ENCODE data around the gene PRKAR1B. TPM values are rescaled to one million over a fixed set of nuclear protein-coding genes. Genes with fewer than 3 reads are reported as not detected.

Gene PRKAR1B
- polyA plus RNA-seq, 6 donors from 2014 or later = 2.9 to 5.9 (median 4.2) TPM

- no peak for DNase-seq
- Mint-ChIP-seq H3K27ac (peak overlapping the region; percentile 3 to 95 (median 80)), H3K36me3 (peaks cover 0 to 15% of the 10 kb centered on the region in 2 donors), H3K9me3 (peaks cover 0 to 10% (median 4%) of the 10 kb centered on the region in 7 donors), H3K4me3 (peak overlapping the region in 2 of 8 donors; percentile 20 to 77), H3K4me1 (peaks cover 12 to 26% (median 21%) of the 10 kb centered on the region in 3 donors), H3K27me3 (no peaks in the 10 kb centered on the region)
- peak in 1 of 2 donors; percentile 19 for ATAC-seq (ENCODE audit: low read depth in 2 of 2)
These were observed 116.4 kb downstream of the PRKAR1B start for GRCh38 chr7:610531-611280.

GRCh38 chr7:610141-610530 lies 116.9 kb downstream of the PRKAR1B start:
- peaks cover 12 to 26% (median 21%) of the 10 kb centered on the region in 3 donors for H3K4me1 Mint-ChIP-seq
- no peaks in the 10 kb centered on the region for H3K27me3 Mint-ChIP-seq
- peak overlapping the region in 4 of 8 donors; percentile 20 to 77 (median 30) for H3K4me3 Mint-ChIP-seq
- peak overlapping the region in 5 of 6 donors; percentile 38 to 76 (median 68) for H3K27ac Mint-ChIP-seq
- H3K9me3 Mint-ChIP-seq = peaks cover 0 to 10% (median 5%) of the 10 kb centered on the region in 7 donors
- peak; percentile 18 to 21 for ATAC-seq (ENCODE audit: low read depth in 2 of 2)
- no peak for DNase-seq
- peaks cover 0 to 15% of the 10 kb centered on the region in 2 donors for H3K36me3 Mint-ChIP-seq

GRCh38 chr7:609365-609764 lies 117.7 kb downstream of the PRKAR1B start:
- no peak for ATAC-seq (ENCODE audit: low read depth in 2 of 2)
- peaks cover 4 to 11% (median 7%) of the 10 kb centered on the region in 7 donors for H3K9me3 Mint-ChIP-seq
- peak overlapping the region in 3 of 8 donors; percentile 15 to 59 (median 38) for H3K4me3 Mint-ChIP-seq
- peak overlapping the region in 5 of 6 donors; percentile 14 to 78 (median 62) for H3K27ac Mint-ChIP-seq
- no peaks in the 10 kb centered on the region for H3K27me3 Mint-ChIP-seq
- DNase-seq = no peak
- peaks cover 0 to 21% of the 10 kb centered on the region in 2 donors for H3K36me3 Mint-ChIP-seq
- peaks cover 19 to 31% (median 28%) of the 10 kb centered on the region in 3 donors for H3K4me1 Mint-ChIP-seq

GRCh38 chr7:608954-609353 lies 118.1 kb downstream of the PRKAR1B start:
- Mint-ChIP-seq H3K27ac (peak overlapping the region in 2 of 6 donors; percentile 14 to 50), H3K4me3 (peak overlapping the region in 1 of 8 donors; percentile 59), H3K9me3 (peaks cover 6 to 11% (median 8%) of the 10 kb centered on the region in 7 donors), H3K27me3 (no peaks in the 10 kb centered on the region), H3K36me3 (peaks cover 0 to 24% of the 10 kb centered on the region in 2 donors), H3K4me1 (peaks cover 24 to 34% (median 31%) of the 10 kb centered on the region in 3 donors)
- no peak for DNase-seq
- ATAC-seq (ENCODE audit: low read depth in 2 of 2) = no peak

GRCh38 chr7:608361-608760 lies 118.7 kb downstream of the PRKAR1B start:
- ATAC-seq (ENCODE audit: low read depth in 2 of 2) = no peak
- H3K9me3 Mint-ChIP-seq = peaks cover 6 to 11% (median 9%) of the 10 kb centered on the region in 7 donors
- no peak overlapping the region for H3K4me3 Mint-ChIP-seq
- no peak for DNase-seq
- peak overlapping the region in 3 of 6 donors; percentile 20 to 53 (median 52) for H3K27ac Mint-ChIP-seq
- peaks cover 0 to 26% of the 10 kb centered on the region in 2 donors for H3K36me3 Mint-ChIP-seq
- no peaks in the 10 kb centered on the region for H3K27me3 Mint-ChIP-seq
- peaks cover 26 to 38% (median 35%) of the 10 kb centered on the region in 3 donors for H3K4me1 Mint-ChIP-seq

GRCh38 chr7:607938-608337 lies 119.1 kb downstream of the PRKAR1B start:
- Mint-ChIP-seq H3K9me3 (peaks cover 6 to 14% (median 10%) of the 10 kb centered on the region in 7 donors), H3K27ac (peak overlapping the region in 3 of 6 donors; percentile 20 to 53 (median 42)), H3K27me3 (no peaks in the 10 kb centered on the region), H3K4me1 (peaks cover 31 to 42% (median 39%) of the 10 kb centered on the region in 3 donors), H3K4me3 (no peak overlapping the region), H3K36me3 (peaks cover 0 to 30% of the 10 kb centered on the region in 2 donors)
- ATAC-seq (ENCODE audit: low read depth in 2 of 2) (no peak), DNase-seq (no peak)

GRCh38 chr7:605661-606450 lies 121.2 kb downstream of the PRKAR1B start:
- ATAC-seq (ENCODE audit: low read depth in 2 of 2) (no peak), DNase-seq (no peak)
- Mint-ChIP-seq H3K9me3 (peaks cover 3 to 18% (median 7%) of the 10 kb centered on the region in 7 donors), H3K4me1 (peaks cover 37 to 44% (median 43%) of the 10 kb centered on the region in 3 donors), H3K4me3 (peak overlapping the region in 2 of 8 donors; percentile 27 to 44), H3K27me3 (no peaks in the 10 kb centered on the region), H3K36me3 (peaks cover 0 to 18% of the 10 kb centered on the region in 2 donors), H3K27ac (peak overlapping the region in 4 of 6 donors; percentile 26 to 99 (median 64))

- H3K27me3 Mint-ChIP-seq = no peaks in the 10 kb centered on the region
- peak overlapping the region; percentile 83 to 92 (median 90) for H3K4me3 Mint-ChIP-seq
- H3K36me3 Mint-ChIP-seq = peaks cover 0 to 18% of the 10 kb centered on the region in 2 donors
- H3K9me3 Mint-ChIP-seq = peaks cover 3 to 18% (median 7%) of the 10 kb centered on the region in 7 donors
- ATAC-seq (ENCODE audit: low read depth in 2 of 2) (no peak), DNase-seq (no peak)
- H3K4me1 Mint-ChIP-seq = peaks cover 31 to 43% (median 42%) of the 10 kb centered on the region in 3 donors
- peak overlapping the region in 5 of 6 donors; percentile 99 to 100 (median 99) for H3K27ac Mint-ChIP-seq
These were observed 122.1 kb downstream of the PRKAR1B start for GRCh38 chr7:604884-605531.

GRCh38 chr7:604001-604883 lies 122.8 kb downstream of the PRKAR1B start:
- Mint-ChIP-seq H3K27me3 (no peaks in the 10 kb centered on the region), H3K4me1 (peaks cover 31 to 44% (median 41%) of the 10 kb centered on the region in 3 donors), H3K27ac (peak overlapping the region; percentile 99 to 100 (median 99))

GRCh38 chr7:603152-603951 lies 123.7 kb downstream of the PRKAR1B start:
- Mint-ChIP-seq H3K27ac (peak overlapping the region; percentile 96 to 100 (median 99)), H3K27me3 (no peaks in the 10 kb centered on the region), H3K4me3 (peak overlapping the region; percentile 56 to 92 (median 80)), H3K36me3 (peaks cover 0 to 18% of the 10 kb centered on the region in 2 donors), H3K4me1 (peaks cover 29 to 44% (median 38%) of the 10 kb centered on the region in 3 donors), H3K9me3 (peaks cover 3 to 18% (median 7%) of the 10 kb centered on the region in 7 donors)
- DNase-seq (no peak), ATAC-seq (ENCODE audit: low read depth in 2 of 2) (no peak)

More at GRCh38 chr7:604001-604883, 122.8 kb downstream of the PRKAR1B start:
- H3K4me3 Mint-ChIP-seq = peak overlapping the region; percentile 83 to 92 (median 90)
- ATAC-seq (ENCODE audit: low read depth in 2 of 2) = peak; percentile 85 to 86
- H3K36me3 Mint-ChIP-seq = peaks cover 0 to 18% of the 10 kb centered on the region in 2 donors
- peaks cover 3 to 18% (median 7%) of the 10 kb centered on the region in 7 donors for H3K9me3 Mint-ChIP-seq
- DNase-seq = peak; percentile 92

Measured in naive B cell (primary cell).